Iris pigment epithelial cell (primary cell): Measurements from ENCODE around the gene WNT11.

Experiments used
- DNase-seq: peaks from one replicate; pipeline ENCODE4 v3.0.0-alpha.2; 2011; ENCODE audit warnings: low read depth

The WNT11 gene

DNA sequence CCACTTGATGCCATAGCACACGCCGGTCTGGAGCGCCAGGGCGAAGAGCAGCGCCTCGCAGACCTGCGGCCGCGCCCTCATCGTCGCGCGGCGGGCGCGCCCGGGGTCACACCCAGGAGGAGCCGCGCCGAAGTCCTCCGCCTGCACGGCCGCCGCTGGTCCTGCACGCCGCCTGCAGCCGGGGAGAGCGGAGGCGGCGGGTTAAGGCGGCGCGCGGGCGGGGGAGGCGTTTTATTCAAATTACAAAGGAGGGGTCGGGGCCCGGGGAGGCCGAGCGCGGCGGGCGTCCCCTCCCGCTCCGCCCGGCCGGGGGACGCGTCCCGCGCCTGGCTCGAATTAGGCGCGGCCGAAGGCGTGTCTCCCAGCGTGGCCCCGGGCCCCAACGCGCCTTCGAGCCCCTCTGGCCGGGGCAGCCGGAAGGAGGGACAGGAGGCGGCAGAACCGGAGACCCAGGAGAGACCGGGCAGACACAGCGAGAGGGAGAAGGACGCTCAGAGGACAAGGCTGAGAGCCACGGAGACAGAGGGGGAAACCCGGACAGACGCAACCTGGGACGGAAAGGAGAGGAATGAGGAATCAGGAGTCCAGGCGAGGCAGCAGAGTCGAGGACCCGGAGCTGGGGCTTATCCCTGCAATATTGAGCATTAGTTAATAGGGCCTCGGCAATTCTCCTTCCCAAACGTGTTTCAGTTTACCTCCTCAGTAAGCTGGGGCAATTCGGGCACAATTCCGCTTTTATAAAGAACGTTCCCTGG, at the start of gene WNT11:
TSS of gene WNT11 (minus strand) at position 176 of the 755 bp plus-strand sequence. CDS start at position 81, 95 bp downstream.
- DNase-seq, result no peak

DNA sequence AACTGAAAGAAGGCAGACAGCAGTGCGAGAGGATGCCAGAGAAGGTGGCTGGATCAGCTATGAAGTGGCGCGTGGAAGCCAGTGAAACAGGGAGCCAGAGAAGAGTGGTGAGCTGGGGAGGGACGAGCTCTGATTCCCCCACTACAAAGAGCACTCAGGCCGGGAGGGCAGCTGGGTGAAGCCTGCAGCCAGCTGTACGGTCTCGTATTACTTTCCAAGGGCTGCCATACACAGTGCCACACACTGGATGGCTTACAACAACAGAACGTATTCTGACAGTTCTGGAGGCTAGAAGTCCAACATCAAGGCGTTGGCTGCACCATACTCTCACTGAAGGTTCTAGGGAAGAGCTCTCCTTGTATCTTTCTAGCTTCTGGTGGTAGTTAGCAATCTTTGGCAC, 47.1 kb upstream of the WNT11 start:
- no peak for DNase-seq

DNA sequence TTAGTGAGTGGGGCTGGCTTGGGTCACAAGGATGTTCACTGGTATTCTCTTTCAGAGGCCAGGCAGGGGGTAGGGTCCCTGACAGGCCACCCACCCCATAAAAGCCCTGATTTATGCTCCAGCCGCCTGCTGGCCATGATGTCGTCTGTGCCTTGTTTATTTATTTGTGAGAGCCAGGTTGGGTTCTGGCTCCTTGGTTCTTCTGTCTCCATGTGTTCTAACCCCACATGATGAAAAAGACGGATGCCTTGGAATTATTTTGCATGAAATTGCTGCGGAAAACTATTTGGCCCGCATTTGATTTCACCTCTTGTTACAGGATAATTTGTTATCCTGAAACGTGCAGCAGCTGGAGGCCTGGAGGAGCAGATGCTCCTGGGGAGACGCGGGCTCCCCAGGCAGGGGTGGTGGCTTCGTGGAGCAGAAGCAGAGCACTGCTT, 46.3 kb upstream of the WNT11 start:
- DNase-seq, result no peak

DNA sequence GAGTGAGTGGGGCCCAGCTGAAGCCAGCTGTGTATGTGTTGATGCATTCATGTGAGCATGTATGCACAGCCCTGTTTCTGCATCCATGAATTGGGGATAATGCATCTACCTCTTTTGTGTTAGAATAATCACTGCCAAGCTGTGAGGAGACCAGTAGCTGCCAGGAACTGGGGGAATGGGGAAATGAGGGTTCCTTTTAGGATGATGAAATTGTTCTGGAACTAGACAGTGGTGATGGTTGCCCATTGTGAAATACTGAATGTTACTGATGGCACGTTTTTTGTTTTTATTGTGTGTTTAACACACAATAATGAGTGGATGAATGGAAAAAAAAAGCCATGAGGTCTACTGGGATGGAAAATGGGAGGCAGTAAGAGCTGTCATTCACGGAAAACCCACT, 45.3 kb upstream of the WNT11 start:
- peak; percentile 10 for DNase-seq

DNA sequence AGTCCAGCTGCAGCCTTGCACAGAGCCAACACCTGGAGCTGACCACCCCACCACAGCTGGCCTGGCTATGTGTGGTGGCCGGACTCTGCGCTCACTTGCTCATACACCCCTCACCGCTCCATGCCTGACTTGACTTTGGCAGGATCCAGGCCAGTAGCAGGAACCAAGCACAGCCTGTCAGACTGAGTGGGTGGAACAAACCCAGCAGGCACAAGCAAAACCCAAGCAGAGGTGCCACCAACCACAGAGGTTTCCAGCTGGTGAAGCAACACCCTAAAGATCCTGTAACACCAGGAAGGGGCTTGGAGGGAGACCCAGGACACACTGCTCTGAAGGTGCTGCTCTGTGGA, 44.9 kb upstream of the WNT11 start:
- DNase-seq, result no peak

DNA sequence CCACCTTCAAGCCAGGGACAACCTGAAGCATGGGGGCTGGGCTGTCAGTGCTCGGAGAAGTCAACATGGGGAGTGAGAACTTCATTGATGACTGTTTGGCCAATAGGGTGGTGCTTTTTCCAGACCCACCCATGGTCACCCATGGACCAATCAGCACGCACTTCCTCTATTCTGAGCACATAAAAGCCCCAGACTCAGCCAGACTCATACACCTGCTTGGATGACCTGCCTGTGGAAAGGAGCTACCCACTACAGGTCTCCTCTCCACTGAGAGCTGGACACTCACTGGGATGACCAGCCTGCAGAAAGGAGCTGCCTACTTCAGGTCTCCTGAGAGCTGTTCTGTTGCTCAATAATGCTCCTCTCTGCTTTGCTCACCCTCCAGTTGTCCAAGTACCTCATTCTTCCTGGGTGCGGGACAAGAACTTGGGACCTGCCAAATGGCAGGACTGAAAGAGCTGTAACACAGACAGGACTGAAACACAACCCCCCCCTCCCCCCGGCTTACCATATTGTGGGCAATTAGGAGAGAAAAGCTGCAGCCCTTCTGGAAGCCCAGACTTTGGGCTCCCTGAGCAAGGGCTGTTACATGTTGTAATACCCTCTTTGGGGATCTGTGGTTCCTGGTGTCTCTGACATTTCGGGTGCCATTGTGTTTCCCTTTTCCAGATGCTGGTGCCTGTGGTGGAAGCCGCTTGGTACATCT, 44.4 kb upstream of the WNT11 start:
- no peak for DNase-seq

DNA sequence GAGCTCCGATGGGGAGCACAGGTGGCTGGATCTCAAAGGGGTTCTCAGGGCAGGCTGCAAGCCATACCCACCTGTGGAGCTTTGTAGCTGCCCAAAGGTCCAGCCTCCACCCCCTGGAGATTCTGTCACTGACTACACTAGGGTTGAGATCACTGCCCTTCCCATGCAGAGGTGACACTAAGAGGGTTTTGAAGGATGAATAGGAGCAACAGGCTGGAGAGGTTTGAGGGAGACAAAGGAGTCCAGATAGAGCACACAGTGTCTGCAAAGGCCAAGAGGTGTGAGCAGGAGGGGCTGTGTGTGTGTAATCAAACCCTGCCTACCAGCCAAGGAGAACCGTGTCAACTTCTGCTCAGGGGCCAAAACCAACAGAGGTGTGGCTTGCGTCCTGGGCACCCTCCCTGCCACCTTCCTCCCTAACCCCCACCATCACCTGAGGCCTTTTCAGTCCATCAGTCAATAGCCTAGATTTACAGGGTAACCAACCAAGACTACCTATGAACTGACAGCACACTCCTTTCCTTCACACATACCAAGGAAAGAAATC, 43.0 kb upstream of the WNT11 start:
- no peak for DNase-seq

DNA sequence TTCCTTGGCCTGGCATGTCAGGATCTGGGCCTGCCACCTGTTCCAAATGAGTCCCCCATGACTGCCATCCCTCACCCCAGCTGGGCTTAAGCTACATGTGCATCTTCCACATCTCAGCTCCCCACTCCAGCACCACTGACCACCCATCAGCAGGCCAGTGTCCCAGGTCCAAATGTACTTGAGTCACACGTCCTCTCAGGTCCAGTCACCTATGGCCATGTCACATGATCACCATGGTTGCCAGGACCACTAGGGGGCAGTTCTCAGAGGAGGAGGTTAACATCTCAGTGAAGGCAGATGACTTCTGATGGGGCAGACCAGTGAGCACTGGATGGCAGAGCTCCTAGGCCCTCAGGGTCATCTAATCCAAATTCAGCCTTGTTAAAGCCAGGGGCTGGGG, 41.9 kb upstream of the WNT11 start:
- DNase-seq, result peak; percentile 12

DNA sequence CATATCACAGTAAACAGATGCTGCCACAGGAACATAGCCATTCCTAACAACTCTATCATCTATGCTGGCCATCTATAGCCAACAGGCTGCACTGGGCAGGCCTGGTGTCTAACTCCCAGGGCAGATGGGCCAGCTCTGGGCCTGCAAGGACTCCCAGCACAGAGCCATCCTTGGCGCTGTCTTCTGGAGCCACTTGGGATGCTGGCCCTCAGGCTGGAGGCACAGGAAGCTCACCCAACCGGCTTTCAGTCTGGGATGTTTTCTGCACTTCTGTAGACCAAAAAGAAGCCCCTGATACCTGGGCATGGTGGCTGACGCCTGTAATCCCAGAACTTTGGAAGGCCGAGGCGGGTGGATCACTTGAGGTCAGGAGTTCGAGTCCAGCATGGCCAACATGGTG, 40.8 kb upstream of the WNT11 start:
- no peak for DNase-seq

DNA sequence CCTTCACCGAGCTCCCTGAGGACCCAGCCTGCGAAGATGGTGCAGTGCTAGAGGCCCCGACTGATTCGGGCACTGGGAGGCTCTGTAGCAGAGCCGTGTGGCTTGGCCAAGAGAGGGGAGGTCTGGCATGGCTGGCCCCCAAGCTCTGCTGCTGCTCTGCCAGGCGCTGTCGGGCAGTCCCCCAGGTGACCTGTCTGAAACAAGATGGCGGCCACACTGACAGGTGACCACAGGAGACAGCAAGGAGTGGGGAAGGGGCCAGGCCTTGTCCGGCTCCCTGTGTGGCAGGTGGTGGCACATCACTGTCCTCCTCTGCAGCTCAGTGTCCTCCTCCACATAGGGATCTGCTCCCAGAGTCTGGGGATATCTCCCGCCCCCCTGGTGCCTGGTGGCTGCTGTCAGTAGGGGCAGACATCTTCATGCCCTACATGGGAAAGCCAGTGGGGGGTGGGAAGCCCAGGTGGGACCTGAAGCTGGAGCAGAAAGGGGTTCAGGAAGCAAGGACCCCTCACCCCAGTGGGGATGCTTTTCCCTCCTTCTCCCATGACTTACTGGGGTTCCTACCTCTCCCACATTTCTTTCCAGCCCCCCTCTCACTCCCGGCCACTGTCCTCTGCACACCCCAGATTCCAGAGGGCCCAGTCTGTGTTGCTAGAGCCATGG, 40.1 kb upstream of the WNT11 start:
- no peak for DNase-seq

DNA sequence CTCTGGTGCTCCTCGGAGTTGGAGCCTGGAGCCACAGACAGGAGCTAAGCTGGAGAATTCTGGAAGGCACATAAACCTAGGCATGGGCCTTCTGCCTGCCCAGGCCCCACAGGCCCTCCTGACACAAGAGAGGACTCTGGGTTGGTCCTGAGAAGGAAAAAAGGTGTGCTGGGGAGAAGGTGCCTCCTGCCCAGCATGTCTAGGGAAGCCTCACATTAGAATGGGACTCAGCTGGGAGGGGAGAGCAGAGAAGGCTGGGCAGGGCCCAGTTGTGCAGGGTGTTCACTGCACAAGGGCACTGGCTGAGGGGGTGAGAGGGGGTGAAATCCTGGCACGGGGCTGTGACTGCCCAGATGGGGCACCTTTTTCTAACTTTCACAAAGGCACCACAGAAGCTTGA, 39.4 kb upstream of the WNT11 start:
- DNase-seq, result no peak

DNA sequence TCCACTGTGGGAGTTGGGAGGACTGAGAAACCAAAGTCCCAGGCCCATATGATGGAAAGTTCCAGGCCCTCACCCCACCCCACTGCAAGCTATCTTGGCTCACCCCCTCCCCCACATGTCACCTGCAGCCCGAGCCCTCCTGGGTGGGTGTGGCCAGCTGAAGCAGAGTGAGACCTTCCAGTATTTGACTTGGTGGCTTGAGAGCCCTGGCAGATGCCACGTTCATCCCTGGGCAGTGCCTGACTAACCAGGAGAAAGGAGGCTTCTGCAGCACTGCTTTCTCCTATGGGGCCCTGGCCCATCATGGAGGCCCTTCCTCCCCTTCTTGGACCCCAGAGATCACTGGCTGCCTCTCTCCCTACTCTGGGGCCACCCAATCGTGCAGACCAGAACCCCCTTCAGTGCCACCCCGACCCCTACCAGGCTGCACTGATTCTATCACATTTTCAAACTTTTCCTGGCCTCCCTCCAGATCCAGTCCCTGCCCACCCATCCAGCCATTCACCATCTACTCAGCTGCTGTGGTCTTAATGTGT, 38.1 kb upstream of the WNT11 start:
- DNase-seq, result no peak

DNA sequence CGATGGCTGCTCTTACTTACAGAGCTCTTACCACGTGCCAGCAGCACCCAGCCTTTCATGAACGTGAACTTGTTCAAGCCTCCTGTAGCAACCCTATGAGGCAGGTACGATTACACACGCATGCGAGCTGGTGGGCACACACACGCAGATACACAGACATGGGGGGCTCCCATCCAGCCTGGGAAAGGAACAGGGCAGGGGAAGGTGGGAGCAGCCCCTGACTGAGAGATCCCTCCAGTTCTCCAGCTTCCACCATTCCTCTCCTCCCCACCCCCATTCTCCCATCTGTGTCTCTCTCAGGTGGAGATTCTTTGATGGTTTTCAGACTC, 37.6 kb upstream of the WNT11 start:
- no peak for DNase-seq

DNA sequence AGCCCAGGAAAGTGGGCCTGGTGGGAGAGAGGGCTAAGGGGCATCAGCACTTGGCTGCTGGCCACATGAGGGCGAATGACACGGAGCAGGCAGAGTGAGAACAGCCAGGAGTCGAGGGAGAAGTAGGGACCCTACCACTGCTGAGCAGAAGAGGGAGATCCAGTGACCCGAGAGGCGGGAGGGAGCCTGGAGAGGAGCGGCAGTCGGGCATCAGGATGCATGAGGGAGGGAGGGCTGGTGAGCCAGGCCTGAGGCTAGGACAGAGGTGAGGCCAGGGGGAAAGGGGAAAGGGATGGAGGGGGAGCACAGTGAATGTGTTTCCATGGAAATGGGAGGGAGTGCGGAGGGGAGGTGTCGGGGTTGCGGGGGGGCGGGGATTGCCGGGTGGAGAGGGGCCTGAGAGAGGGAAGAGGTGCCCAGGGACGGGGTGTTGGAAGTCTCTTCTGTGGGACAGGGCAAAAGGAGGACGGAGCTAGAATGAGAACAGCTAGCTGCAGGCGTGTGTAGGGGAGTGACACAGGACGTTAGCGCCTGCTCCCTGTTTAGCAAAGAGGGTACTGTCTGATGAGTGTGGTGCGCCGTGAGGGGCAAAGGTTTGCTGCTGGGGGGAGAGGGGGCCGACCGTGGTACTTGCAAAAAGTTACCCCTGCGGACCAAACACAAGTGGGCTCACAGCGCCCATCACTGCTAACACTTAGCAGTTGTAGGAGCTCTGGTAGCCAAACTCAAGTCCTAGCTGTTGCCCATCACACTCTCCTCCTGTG, 37.1 kb upstream of the WNT11 start:
- no peak for DNase-seq

DNA sequence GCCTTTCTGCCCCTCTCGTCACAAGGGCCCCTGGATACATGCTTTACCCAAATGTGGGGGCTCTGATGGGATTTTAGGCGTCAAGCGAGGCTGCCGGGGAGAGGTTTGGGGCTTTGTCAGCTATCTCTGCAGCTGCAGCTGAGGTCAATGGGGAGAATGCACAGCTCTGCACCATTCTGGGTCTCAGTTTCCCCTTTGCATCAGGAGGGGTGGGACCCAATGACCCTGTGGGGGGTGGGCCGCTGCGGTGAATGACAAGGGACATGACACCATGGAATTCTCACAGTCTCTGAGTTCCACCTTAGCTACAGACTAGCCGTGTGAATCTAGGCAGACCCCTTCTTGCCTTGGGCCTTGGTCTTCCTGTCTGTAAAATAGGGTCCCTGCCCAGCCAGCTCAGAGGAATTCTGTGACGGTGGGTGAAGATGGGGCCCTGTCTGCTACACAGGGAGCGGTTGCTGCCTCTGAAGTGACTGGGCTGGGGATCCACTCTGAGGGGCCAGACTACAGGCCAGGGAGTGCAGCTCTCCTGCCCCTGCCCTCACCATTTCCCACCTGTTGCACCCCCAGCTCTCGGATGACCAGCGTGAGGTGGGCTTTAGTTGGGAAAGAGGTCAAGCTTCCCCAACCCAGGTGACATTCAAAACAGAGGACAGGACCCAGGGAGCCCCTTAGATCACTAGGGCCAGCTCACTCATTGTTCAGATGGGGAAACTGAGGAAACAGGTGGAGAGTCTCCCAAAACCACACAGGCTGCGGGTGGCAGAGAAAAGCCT, 35.9 kb upstream of the WNT11 start:
- no peak for DNase-seq

DNA sequence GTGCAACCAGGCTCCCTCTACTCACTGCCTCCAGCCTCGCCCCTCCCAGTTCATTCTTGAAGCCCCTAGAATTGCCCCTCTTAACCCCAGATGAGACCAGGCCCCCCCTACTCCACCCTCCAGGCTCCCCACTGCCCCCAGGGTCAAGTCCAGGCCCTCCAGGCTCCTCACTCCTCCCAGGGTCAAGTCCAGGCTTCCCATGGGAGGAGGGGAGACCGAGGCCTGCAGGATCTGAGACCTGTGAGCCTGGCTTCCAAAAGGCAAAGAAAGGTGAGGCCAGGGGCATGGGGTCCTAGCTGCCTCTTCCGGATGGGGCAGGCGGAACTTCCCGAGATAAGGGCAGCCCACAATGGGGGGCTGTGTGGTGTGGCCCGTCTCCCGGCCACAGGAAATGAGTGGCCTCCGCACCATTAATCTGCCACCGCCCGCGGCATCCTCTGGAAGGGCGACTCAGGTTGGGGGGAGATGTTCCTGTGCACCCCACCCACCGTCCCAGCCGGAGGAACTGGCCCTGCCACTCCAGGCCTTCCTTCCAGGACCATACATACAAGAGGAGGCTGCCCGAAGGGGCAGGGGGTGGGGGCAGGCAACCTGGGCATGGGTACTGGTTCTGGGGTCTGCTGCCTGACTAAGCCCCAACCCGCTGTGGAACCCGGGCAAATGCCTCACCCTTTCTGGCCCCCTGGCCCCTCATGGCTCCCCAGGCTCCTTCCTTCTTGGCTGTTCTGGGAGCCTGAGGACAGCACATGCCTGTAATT, 35.1 kb upstream of the WNT11 start:
- no peak for DNase-seq

DNA sequence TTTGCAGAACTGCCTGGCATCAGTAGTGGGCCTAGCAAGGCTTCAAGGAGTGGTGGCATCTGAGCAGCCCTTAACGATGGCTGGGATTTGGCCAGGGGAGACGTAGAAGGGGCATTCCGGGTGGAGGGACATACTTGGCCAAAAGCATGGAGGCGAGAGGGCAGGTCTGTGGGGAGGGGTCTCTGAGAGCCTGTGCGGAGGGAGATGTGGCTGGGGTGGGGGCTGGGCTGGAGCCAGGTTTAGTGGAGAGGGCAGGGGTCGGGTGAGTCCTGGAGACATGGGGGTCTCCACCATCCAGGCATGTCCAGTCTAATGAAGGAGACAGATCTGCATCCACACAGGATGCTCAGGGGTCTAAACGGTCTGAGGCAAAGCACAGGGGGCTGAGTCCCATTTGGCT, 34.4 kb upstream of the WNT11 start:
- DNase-seq, result no peak

DNA sequence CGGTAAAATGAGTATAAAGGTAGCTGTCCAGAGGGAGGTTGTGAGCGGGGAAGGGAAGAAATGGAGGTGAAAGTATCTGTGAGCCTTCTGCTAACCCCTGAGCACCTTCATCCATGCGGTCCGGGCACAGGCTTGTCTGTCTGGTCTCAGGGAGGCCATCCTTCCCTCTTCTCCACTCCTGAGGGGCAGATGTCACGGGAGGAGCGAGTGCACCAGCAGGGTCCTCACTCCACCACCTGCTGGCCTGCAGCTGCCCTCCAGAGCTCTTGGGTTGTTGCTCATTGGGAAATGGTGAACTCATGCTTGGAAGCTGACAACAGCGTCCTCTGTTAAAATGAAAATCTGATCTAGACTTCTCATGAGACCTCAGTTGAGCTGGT, 33.8 kb upstream of the WNT11 start:
- DNase-seq, result no peak

DNA sequence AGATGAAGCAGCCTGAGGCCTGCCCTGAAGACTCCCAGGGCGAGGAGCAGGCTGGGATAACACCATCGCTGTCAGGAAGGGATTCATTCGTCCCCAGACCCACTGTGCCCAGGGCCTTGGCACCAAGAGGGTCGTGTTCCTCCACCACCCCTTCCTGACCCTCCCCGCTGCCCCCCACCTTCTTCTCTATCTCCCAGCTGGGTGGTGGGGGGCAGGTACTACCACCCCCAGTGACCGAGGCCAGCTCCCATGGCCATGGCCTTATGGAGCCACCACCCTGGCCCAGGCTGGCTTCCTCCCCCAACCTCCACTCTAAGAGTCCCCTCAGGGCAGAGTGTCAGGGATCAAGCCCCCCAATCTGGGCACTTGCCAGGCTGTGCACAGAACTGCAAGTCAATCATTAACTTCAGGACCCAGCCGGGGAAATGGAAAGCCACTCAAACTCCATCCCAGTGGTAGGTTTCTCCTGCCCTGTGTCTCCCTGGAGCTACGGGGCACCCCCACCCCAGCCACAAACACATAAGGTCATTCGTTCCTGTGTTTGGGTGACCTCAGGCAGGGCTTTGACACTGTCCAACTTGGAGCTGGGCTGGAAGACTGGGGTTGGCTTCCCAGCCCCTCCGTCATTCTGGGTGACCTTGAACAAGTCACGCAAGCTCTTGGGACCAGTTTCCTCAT, 33.3 kb upstream of the WNT11 start:
- no peak for DNase-seq

DNA sequence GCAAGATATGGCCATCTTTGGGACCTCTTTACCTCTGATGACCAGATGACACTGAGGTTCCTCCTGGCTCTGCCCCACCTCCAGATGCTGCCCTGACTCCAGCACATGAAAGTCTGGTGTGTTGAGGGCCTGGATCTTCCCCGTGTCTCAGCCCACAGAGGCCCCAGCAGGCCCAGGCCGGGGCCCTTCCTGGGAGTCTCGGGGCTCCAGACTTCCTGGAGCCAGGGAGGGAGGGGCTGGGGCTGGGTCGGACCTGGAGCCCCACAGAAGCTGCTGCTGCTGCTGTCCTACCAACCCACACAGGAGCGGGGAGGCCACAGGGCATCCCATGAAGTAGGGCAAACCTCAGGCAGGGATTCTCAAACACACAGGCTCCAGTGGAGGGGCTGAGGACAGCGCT, 32.2 kb upstream of the WNT11 start:
- DNase-seq, result no peak
